ENCODE data around the gene MCF2L.

DNA sequence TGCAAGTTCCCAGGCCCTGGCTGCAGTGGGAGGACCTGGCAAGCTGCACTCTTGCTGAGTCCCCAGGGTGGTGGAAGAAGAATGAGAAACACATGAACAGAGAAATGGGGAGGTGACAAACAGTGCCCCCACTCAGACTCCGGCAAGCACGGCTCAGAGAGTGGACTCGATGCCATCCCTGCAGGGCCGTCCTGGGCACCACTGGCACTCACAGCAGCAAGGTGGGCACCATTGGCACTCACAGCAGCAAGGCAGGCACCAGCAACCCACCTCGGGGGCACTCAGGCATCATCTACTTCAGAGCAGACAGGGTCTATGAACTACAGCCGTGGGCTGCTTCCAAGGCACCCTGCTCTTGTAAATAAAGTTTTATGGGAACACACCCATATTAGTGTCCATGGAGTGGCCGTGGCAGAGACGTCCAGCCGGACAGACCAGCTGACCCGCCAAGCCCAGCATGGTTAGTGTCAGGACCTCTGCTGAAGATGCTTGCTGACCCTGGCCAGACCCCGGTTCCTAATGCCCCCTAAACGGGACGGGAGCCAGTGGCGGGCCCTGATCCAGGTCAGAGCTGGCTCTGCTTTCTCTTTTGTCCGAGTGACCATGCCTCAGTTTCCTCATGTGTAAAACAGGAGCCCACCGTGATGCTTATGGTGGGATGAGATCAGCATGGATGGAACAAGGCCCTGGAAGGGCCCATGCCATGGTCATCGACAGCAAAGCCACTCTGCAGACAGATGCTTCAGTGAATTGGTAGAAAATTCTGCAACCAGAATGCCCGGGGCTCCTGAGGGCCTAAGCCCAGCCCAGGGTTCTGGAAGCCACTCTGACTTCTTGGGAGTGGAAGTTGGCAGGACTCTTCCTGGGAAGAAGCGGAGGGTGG, 151.5 kb downstream of the MCF2L start:
- TF ChIP-seq MEF2A (IDR thresholded peaks at IDR 0.05; ENCODE audit: insufficient read depth, low read depth, low read length) (no peak), CHD2 (IDR thresholded peaks at IDR 0.05; ENCODE audit: borderline replicate concordance, low read depth, low read length) (no peak), EP300 (IDR thresholded peaks at IDR 0.05; ENCODE audit: borderline replicate concordance in 1 of 2, control insufficient read depth in 1 of 2, low read depth in 2 of 2, low read length in 2 of 2) (no peak), EZH2 (IDR thresholded peaks at IDR 0.05; ENCODE audit: borderline replicate concordance, control insufficient read depth, low read depth, low read length) (no peak), MXI1 (IDR thresholded peaks at IDR 0.05; ENCODE audit: low read depth, low read length) (no peak), JUND (IDR thresholded peaks at IDR 0.05; ENCODE audit: low read depth, low read length) (no peak), SP1 (IDR thresholded peaks at IDR 0.05; ENCODE audit: low read depth, low read length) (no peak), NRF1 (conservative IDR thresholded peaks at IDR 0.05; ENCODE audit: low read depth, low read length) (no peak)
- TF ChIP-seq, protein P1, sequence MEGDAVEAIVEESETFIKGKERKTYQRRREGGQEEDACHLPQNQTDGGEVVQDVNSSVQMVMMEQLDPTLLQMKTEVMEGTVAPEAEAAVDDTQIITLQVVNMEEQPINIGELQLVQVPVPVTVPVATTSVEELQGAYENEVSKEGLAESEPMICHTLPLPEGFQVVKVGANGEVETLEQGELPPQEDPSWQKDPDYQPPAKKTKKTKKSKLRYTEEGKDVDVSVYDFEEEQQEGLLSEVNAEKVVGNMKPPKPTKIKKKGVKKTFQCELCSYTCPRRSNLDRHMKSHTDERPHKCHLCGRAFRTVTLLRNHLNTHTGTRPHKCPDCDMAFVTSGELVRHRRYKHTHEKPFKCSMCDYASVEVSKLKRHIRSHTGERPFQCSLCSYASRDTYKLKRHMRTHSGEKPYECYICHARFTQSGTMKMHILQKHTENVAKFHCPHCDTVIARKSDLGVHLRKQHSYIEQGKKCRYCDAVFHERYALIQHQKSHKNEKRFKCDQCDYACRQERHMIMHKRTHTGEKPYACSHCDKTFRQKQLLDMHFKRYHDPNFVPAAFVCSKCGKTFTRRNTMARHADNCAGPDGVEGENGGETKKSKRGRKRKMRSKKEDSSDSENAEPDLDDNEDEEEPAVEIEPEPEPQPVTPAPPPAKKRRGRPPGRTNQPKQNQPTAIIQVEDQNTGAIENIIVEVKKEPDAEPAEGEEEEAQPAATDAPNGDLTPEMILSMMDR (IDR thresholded peaks at IDR 0.05 in 2 of 3, conservative IDR thresholded peaks at IDR 0.05 in 1 of 3; ENCODE audit: control insufficient read depth in 2 of 3, extremely low read depth in 1 of 3, insufficient read depth in 1 of 3, low read depth in 3 of 3, low read length in 3 of 3): no peak
- TF ChIP-seq, protein P2, sequence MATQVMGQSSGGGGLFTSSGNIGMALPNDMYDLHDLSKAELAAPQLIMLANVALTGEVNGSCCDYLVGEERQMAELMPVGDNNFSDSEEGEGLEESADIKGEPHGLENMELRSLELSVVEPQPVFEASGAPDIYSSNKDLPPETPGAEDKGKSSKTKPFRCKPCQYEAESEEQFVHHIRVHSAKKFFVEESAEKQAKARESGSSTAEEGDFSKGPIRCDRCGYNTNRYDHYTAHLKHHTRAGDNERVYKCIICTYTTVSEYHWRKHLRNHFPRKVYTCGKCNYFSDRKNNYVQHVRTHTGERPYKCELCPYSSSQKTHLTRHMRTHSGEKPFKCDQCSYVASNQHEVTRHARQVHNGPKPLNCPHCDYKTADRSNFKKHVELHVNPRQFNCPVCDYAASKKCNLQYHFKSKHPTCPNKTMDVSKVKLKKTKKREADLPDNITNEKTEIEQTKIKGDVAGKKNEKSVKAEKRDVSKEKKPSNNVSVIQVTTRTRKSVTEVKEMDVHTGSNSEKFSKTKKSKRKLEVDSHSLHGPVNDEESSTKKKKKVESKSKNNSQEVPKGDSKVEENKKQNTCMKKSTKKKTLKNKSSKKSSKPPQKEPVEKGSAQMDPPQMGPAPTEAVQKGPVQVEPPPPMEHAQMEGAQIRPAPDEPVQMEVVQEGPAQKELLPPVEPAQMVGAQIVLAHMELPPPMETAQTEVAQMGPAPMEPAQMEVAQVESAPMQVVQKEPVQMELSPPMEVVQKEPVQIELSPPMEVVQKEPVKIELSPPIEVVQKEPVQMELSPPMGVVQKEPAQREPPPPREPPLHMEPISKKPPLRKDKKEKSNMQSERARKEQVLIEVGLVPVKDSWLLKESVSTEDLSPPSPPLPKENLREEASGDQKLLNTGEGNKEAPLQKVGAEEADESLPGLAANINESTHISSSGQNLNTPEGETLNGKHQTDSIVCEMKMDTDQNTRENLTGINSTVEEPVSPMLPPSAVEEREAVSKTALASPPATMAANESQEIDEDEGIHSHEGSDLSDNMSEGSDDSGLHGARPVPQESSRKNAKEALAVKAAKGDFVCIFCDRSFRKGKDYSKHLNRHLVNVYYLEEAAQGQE (IDR thresholded peaks at IDR 0.05; ENCODE audit: low read depth, low read length): no peak
- TF ChIP-seq, protein P3, sequence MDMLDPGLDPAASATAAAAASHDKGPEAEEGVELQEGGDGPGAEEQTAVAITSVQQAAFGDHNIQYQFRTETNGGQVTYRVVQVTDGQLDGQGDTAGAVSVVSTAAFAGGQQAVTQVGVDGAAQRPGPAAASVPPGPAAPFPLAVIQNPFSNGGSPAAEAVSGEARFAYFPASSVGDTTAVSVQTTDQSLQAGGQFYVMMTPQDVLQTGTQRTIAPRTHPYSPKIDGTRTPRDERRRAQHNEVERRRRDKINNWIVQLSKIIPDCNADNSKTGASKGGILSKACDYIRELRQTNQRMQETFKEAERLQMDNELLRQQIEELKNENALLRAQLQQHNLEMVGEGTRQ (IDR thresholded peaks at IDR 0.05; ENCODE audit: borderline replicate concordance, low read depth, low read length): no peak
